Stimulated activated CD4-positive, alpha-beta T cell treated with anti-CD3 and anti-CD28 coated beads, Interleukin-1b, Interleukin-23, amount 100 ng/mL, for 4 hours (primary cell): Measurements from ENCODE around the gene AMPD3.

Experiments used
- DNase-seq, 2 donors: peaks; one replicate each; pipeline ENCODE4 v3.0.0-alpha.2; 2020; ENCODE audit warnings: low read depth in 2 of 2

The AMPD3 gene

DNA sequence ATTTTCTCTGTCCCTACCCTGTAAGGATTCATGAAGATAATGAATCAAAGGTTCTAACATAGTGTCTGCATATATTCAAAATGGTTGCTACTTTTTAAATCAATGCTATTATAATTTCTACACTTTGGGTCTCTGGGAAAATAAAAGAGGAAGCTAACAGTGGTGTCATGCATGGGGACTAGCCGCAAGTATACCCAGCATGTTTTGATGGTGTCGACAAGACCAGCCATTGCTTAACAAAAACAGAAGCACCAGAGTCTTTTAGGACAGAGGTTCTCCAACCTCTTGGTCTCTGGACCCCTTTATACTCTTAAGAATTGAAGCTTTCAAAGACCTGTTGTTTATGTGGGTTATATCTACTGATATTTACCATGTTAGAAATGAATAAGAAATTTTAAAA, 48.2 kb downstream of the AMPD3 start:
- DNase-seq = no peak

DNA sequence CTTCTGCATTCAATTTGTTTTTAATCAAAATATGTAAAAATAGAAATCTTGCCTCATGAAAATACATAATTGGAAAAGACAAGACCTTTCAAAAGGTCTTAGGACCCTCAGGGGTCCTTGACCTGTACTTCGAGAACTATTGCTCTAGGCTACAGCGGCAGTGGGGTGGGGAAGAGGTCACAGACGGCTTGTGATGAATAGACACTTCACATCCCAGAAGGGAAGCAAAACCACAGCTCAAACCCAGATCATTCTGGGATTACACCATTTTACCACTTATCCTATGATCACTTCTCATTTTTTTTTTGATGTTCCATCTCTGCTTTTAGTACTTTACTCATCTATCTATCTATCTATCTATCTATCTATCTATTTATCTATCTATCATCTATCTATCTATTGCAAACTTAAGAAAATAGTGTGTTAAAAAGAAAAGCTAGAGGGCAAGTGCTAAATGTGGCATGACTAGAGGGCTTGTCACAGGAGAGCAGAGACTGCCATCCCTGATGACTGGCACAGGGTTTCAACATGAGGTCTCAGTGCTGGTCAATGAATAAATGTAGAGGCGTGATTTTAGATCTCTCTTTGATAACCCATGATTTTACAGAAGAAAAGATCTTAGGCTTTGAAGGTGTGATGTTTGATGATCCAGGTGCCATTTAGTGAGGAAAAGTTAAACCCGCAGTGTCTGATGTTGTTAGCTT, 48.9 kb downstream of the AMPD3 start:
- DNase-seq = no peak

DNA sequence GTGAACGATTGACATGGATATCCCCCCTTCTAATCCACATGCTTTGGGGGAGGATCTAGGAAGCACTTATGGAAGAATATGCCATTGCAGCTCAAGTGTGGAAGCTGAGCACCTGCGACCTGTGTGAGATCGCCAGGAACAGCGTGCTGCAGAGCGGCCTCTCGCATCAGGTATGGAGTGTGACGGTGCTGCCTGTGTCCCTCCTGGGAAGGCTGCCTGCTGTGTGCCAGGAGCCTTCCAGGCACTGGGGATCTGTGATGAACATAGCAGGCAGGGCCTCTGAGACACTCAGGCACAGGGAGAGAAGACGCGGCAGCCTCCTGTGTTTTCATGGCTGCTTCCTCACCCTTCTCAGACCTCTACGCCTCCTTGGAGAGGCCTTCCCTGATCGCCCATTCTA, 49.4 kb downstream of the AMPD3 start:
- no peak for DNase-seq

GRCh38 chr11:10505278-10506007, 50.4 kb downstream of the AMPD3 start:
- no peak for DNase-seq

- no peak for DNase-seq
Measured at GRCh38 chr11:10506008-10506370, 50.9 kb downstream of the AMPD3 start.

GRCh38 chr11:10511181-10511621, 56.1 kb downstream of the AMPD3 start:
- no peak for DNase-seq

DNA sequence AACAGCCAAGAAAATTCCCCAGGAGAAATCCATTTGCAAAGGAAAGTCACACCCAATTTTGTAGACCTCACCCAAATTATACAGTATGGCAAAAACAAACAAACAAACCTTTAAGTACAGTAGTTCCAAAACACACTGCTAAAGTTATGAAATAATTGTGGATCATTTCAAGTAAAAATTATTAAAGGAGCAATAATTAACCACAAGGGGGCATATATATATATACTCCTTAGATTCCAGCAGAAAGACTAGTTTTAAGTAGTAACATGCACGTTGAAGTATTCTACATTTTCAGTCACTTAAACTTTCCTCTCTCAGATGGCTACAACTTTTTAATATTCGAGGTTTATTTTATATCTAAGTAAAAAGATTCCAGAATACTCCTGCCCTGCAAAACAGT, 59.1 kb downstream of the AMPD3 start:
- DNase-seq = no peak

- no peak for DNase-seq
Measured at GRCh38 chr11:10514709-10515108, 59.6 kb downstream of the AMPD3 start.

- no peak for DNase-seq
Measured at GRCh38 chr11:10515418-10515817, 60.4 kb downstream of the AMPD3 start.

- no peak for DNase-seq
Measured at GRCh38 chr11:10518123-10518522, 63.1 kb downstream of the AMPD3 start.

GRCh38 chr11:10518891-10519290, 63.8 kb downstream of the AMPD3 start:
- no peak for DNase-seq

DNA sequence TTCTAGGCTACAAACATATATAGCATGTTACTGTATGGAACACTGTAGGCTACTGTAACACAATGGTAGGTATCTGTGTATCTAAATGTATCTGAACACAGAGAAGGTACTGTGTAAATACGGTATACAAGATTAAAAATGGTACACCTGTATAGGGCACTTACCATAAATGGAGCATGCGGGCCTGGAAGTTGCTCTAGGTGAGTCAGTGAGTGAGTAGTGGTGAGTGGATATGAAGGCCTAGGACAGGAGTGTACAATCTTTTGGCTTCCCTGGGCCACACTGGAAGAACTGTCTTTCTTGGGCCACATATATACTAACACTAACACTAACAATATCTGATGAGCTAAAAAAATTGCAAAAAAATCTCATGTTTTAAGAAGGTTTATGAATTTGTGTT, 64.6 kb downstream of the AMPD3 start:
- DNase-seq = no peak

DNA sequence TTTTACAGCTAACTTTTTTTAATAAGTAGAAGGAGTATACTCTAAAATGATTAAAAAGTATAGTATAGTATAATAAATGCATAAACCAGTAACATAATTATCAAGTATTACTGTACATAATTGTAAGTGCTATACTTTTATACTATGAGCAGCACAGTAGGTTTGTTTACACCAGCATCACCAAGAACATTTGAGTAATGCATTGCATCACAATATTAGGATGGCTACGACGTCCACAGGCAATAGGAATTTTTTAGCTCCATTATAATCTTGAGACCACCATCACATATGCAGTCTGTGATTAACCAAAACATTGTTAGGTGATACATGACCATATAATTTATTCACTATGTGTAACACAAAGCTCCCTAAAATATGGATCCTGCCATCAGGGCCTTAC, 65.5 kb downstream of the AMPD3 start:
- no peak for DNase-seq

DNA sequence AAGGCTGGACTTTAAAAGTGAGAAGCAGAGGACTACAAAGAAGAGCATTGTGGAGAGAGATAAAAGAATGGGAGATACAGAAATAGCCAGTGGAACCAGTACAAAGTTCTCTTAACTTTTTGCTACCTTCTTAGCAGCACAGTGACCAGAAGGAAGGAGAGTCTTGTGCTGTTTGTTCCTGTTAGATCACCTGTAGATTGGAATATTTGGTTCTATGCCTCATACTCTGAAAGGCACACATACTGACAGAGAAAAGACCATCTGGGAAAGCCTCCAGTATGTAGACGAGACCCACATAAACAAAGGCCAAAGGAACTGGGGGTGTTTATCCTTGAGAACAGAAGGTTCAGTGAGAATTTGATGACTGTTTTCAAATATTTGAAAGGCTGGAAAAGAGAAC, 67.2 kb downstream of the AMPD3 start:
- no peak for DNase-seq

- DNase-seq = no peak
Measured at GRCh38 chr11:10522921-10523320, 67.9 kb downstream of the AMPD3 start.

DNA sequence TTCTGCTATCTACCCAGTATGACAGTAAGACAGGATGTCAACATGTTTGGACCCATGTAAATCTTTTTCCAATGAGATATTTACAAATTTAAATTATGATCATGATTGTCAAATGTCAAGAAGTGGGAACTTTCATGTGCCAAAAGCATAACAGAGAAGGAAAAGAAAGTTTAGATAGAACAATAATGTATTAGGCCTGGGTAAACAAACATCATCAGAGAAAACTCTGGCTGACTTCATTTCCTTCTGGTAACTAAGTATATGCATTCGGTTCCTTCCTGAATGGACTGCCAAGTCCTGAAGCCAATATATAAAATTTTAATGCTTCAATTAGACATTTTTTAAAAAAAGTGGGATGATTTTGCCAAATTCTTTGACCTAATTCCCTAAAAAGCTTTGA, 69.4 kb downstream of the AMPD3 start:
- DNase-seq = no peak

- DNase-seq = no peak
Measured at GRCh38 chr11:10526974-10527918, 72.2 kb downstream of the AMPD3 start.

DNA sequence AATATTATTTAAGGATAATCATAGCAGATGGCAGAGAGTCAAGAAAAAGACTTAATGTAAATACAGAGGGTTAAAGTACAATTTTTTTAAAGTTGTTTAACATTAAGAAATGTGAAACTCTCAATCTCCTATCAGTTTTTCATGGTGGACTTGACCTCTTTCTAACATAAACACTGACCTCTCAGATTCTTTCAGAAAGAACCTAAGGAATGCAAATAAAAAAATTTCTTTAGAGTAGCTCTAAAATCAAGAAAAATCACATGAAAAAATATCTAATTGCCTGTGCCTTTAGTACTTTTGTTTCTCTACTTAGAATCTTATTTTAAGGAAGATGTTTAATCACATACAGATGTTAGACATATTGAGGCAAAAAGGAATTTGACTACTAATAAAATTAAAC, 73.1 kb downstream of the AMPD3 start:
- no peak for DNase-seq

DNA sequence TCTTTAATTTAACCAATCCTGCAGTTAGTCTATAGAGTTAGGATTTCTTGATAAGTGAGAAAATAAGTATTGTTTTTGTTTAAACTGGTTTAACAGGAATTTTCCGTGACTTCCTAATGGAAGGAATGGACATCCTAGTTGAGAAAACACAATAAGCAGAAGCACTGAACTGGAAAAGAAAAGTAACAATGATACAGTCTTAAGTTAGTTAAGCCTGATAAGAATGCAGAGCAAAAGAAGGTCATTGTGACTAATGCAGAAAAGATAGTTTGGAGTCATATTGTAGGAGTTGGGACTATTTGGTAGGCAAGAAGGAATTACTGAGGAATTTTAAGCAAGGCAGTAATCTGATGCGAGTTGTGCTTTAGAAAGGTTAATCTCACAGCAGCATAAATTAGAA, 74.2 kb downstream of the AMPD3 start:
- no peak for DNase-seq

- no peak for DNase-seq
Measured at GRCh38 chr11:10532526-10532925, 77.5 kb downstream of the AMPD3 start.

DNA sequence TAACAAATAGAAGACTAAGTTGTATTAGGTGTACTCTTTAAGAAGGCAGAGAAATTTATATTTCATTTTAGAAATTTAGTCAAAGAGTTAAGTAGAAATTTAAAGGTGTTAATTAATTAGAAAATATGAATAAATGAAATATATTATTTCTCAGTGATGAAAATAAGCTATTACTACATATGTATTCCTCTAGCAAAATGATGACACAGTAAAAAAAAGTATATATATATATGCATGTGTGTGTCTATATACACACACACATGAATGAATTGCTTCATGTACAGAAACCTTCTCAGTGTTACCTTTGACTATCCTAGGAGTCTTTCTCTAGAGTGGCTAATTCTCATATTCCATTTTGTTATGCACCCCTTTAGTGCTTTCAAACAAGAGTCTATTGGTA, 78.3 kb downstream of the AMPD3 start:
- DNase-seq = no peak

DNA sequence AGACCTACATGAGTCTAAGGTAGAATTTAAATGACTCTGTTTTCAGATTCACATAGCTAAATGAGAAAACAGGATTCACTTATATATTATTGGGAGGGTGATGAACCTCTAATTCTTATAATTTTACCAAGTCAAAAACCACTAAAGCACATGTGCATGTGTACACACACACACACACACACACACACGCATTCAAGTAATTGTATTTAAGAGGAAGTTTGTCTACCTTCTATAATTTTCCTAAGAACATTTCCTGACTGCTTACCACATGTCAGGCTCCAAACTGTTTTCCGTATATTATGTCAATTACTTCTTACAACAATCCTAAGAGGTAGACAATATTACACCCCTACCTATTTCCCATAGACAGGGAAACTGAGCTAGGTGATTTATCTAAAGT, 79.3 kb downstream of the AMPD3 start:
- no peak for DNase-seq

- no peak for DNase-seq
Measured at GRCh38 chr11:10537600-10537999, 82.5 kb downstream of the AMPD3 start.
